Psoas muscle (tissue), 8 donors: ENCODE results near the gene CCSER2. TPM values are rescaled to one million over a fixed set of nuclear protein-coding genes. Genes with fewer than 3 reads are reported as not detected.
A peak's percentile ranks its signal among the peaks of the same experiment; 100 is the strongest.

Experiments
- ATAC-seq, 4 donors: fragments of 200-7000 bp; cut with Tn5 transposase; one replicate each; pipeline ENCODE4 v1.9.1; 2020; ENCODE audit warnings: moderate library complexity in 3 of 4, mild to moderate bottlenecking in 2 of 4
- DNase-seq, 2 donors: peaks; one replicate each; pipeline ENCODE4 v3.0.0-alpha.2; 2020
- H3K27ac ChIP-seq: fragments of 200-600 bp; one replicate; pipeline ENCODE4 v1.8.0; 2022
- H3K27me3 ChIP-seq, 3 donors: fragments of 200-600 bp in 1 of 3; one replicate each; pipeline versions ENCODE4 v1.6.1 to v1.8.0; 2013 to 2022; ENCODE audit warnings: low read length in 2 of 3, mild to moderate bottlenecking in 2 of 3, moderate library complexity in 1 of 3; ENCODE audit not compliant: insufficient read depth in 3 of 3
- H3K36me3 ChIP-seq, 2 donors: fragments of 200-600 bp in 1 of 2; one replicate each; pipeline versions ENCODE4 v1.6.1 to v1.8.0; 2013 to 2022; ENCODE audit warnings: low read depth in 1 of 2, mild to moderate bottlenecking in 1 of 2, moderate library complexity in 1 of 2; ENCODE audit not compliant: insufficient read depth in 1 of 2
- H3K4me1 ChIP-seq: fragments of 200-600 bp; one replicate; pipeline ENCODE4 v1.8.0; 2022
- H3K4me3 ChIP-seq: fragments of 200-600 bp; one replicate; pipeline ENCODE4 v1.8.0; 2022; ENCODE audit warnings: mild to moderate bottlenecking
- H3K9me3 ChIP-seq: fragments of 200-600 bp; one replicate; pipeline ENCODE4 v1.8.0; 2022
- WGBS, 3 donors: extraction: QIAGEN DNeasy Blood & Tissue Kit; methylation state at CpG; one replicate each; pipeline versions ENCODE4 v1.1.6 to v1.1.7; 2013; 5-methylcytosine and 5-hydroxymethylcytosine counted together
- intact Hi-C, 2 donors: fragments of 100-400 bp; cut with DNase I; formaldehyde crosslinking; loops; one replicate each; pipeline versions ENCODE4 v1.11.0 to v1.14.2; 2022
- polyA plus RNA-seq, 3 donors: library from polyadenylated mRNA; stranded (reverse); fragments of 200-250 nt; gene quantifications; one replicate each; pipeline ENCODE4 v1.2.3, GENCODE V29; 2013
- total RNA-seq, 4 donors: library from RNA; stranded (reverse); fragmentation: NEBNext Ultra II Directional in 2 of 4; extraction: Animal tissue kit (Norgen Biotek cat#: 25700) in 2 of 4; gene quantifications; one replicate each; pipeline versions ENCODE4 v1.2.1 to v1.2.4, GENCODE V29; 2021 to 2023
- TF ChIP-seq, protein P1 (sequence below): fragments of 200-600 bp; IDR thresholded peaks from one replicate; pipeline ENCODE4 v1.8.0; 2022; ENCODE audit warnings: antibody characterized with exemption
- donor health status: healthy with polysubstance abuse.
- donor health status: DM: no; HTN: no; CAD: no; lungs with moderate emphysema.
- donor health status: Bipolar disorder and iron deficiency.
- donor health status: healthy.
- donor health status: DM: yes; HTN: yes; CAD: no.
- donor health status: DM: no; HTN: no; CAD: no.
- donor health status: DM: no; HTN: no; CAD: no.
- donor health status: DM: yes; HTN: yes; CAD: no.

Gene CCSER2
- total and polyA plus RNA-seq, 7 donors, result 12.5 to 122 (median 65.7) TPM

DNA sequence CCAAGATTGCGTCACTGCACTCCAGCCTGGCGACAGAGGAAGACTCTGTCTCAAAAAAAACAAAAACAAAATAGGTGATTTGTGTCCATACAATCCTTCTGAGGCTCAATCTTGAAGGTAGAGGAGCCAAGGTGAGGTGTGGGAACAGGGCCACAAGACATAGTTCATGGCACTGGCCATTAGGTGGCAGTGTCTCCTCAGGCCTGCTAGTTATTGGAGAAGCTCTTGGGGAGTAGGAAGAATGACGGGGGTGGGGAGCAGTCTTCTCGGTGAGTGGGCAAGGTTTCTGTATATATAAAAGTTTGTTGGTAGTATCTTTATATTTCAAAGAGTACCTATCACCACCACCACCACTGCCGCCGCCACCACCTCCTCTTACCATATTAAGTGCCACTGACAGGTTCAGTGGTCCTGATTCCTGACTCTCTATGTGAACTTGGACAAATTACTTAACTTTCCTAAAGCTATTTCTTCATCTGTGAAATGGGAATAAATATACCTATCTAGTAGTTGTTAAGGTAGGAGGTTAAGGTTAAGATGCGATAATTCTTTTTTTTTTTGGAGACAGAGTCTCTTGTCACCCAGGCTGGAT is 24.0 kb downstream of the CCSER2 start:
- ATAC-seq, result peak in 3 of 4 donors; percentile 60 to 75 (median 65)
- DNase-seq, result no peak
- H3K4me1 ChIP-seq, result peaks cover 36% of the 10 kb centered on the region
- no peak overlapping the region for H3K27ac ChIP-seq
- H3K36me3 ChIP-seq, result no peaks in the 10 kb centered on the region
- 85 to 87% (median 87%) methylated on average over 7 of the region's 7 CpGs for WGBS, 3 donors
- H3K27me3 ChIP-seq, result no peaks in the 10 kb centered on the region
- no peak overlapping the region for H3K4me3 ChIP-seq
- H3K9me3 ChIP-seq, result no peaks in the 10 kb centered on the region
- intact Hi-C loops, result no loop called here
- TF ChIP-seq, protein P1, sequence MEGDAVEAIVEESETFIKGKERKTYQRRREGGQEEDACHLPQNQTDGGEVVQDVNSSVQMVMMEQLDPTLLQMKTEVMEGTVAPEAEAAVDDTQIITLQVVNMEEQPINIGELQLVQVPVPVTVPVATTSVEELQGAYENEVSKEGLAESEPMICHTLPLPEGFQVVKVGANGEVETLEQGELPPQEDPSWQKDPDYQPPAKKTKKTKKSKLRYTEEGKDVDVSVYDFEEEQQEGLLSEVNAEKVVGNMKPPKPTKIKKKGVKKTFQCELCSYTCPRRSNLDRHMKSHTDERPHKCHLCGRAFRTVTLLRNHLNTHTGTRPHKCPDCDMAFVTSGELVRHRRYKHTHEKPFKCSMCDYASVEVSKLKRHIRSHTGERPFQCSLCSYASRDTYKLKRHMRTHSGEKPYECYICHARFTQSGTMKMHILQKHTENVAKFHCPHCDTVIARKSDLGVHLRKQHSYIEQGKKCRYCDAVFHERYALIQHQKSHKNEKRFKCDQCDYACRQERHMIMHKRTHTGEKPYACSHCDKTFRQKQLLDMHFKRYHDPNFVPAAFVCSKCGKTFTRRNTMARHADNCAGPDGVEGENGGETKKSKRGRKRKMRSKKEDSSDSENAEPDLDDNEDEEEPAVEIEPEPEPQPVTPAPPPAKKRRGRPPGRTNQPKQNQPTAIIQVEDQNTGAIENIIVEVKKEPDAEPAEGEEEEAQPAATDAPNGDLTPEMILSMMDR, result peak; percentile 51

DNA sequence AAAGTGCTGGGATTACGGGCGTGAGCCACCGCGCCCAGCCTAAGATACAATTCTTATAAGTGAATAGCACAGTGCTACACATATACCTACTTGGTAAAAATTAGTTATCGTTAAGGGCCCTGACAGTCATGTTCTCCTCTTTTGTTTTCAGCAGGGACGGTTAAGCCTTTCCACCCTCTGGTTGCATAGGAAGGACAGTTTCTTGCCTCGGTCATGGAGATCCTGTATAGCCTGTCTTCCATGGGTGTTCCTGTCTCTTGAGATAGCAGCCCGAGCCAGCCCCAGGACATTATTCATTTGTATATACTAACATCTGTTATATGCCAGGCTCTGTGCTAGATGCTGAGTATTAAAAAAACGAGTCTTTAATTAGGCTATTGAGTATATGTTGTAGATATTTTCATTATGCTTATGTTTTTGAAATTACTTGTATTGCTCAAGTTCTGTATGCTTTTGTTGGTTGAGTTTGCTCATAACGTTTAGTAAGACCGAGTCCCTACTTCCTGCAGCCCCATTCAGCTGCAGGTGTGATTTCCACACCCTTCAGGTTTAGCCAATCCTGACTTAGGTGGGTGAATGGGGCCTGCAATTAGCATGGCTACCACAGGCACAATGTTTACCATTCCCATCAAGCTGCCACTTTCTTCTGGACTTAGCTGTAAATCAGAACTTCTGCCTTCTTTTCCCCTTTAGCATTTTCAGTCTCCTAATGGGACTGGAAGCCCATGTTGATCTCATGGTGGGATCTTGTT is 24.8 kb downstream of the CCSER2 start:
- no peak overlapping the region for H3K27ac ChIP-seq
- TF ChIP-seq, protein P1, result no peak
- ATAC-seq (no peak), DNase-seq (no peak)
- H3K4me3 ChIP-seq, result no peak overlapping the region
- H3K4me1 ChIP-seq, result peaks cover 43% of the 10 kb centered on the region
- no peaks in the 10 kb centered on the region for H3K27me3 ChIP-seq
- H3K36me3 ChIP-seq, result no peaks in the 10 kb centered on the region
- no peaks in the 10 kb centered on the region for H3K9me3 ChIP-seq
- intact Hi-C loops, result no loop called here
- 85 to 87% (median 87%) methylated on average over 11 of the region's 11 CpGs for WGBS, 3 donors

DNA sequence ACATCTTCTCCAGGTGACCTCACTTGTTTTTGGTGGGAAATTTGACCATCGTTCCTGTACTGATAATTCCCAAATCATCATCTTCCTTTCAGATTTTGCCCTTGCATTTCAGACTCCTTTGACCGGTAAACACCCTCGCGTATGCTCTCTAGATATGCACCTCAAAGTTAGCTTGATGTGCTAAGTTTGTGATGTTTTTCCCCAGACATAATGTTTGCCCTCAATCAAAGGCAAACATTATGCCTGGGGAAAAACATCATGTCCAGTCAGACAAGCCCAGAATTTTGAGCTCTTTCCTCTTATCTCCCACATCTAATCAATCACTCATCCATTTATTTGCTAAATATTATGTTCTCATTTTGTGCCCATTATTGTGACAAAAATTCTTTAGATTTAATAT is 26.2 kb downstream of the CCSER2 start:
- WGBS, 3 donors, result 88 to 93% (median 92%) methylated on average over 4 of the region's 4 CpGs
- H3K36me3 ChIP-seq, result no peaks in the 10 kb centered on the region
- H3K4me1 ChIP-seq, result peaks cover 42% of the 10 kb centered on the region
- no peaks in the 10 kb centered on the region for H3K27me3 ChIP-seq
- TF ChIP-seq, protein P1, result no peak
- intact Hi-C loops, result no loop called here
- ATAC-seq, result no peak
- no peak overlapping the region for H3K27ac ChIP-seq
- no peak overlapping the region for H3K4me3 ChIP-seq
- DNase-seq, result no peak
- no peaks in the 10 kb centered on the region for H3K9me3 ChIP-seq

DNA sequence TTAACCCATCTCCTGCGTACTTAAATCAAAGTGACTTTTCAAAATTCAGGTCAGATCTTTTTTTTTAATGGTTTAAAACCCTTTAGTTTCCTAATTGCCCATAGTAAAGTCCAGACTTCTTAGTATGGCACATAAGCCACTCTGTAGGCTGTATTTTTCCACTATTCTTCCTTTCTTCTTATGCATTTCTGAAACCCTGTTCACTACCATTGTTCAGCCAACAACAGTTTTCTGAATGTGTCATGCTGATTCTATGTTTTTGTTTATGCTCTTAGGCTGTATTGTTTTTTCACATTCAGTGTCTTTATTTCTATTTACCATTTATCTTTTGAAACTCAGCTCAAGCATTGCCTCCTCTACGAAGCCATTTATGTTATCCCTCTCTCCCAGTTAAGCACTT is 26.7 kb downstream of the CCSER2 start:
- Histone ChIP-seq H3K9me3 (no peaks in the 10 kb centered on the region), H3K4me1 (peaks cover 41% of the 10 kb centered on the region), H3K27me3 (no peaks in the 10 kb centered on the region), H3K27ac (no peak overlapping the region), H3K36me3 (no peaks in the 10 kb centered on the region), H3K4me3 (no peak overlapping the region)
- 94 to 97% (median 96%) methylated on average over 2 of the region's 2 CpGs for WGBS, 3 donors
- DNase-seq, result no peak
- intact Hi-C loops, result no loop called here
- TF ChIP-seq, protein P1, result no peak
- ATAC-seq, result no peak
